Left lung (tissue), 10 donors: Measurements from ENCODE around the gene ARHGEF4. TPM values are rescaled to one million over a fixed set of nuclear protein-coding genes. Genes with fewer than 3 reads are reported as not detected.
A peak's percentile ranks its signal among the peaks of the same experiment; 100 is the strongest.

Experiments used
- ATAC-seq: fragments of 200-7000 bp; cut with Tn5 transposase; one replicate; pipeline ENCODE4 v1.9.1; 2020; ENCODE audit warnings: moderate library complexity
- DNase-seq, 4 donors: peaks; one replicate each; pipeline ENCODE4 v3.0.0-alpha.2; 2013 to 2020
- H3K27ac ChIP-seq, 2 donors: fragments of 200-600 bp; sonication (generic) in 1 of 2; one replicate each; pipeline versions ENCODE4 v1.5.0 to v1.8.0; 2020 to 2021
- H3K27me3 ChIP-seq, 2 donors: fragments of 200-600 bp; sonication (generic) in 1 of 2; one replicate each; pipeline versions ENCODE4 v1.5.0 to v1.8.0; 2020 to 2021
- H3K36me3 ChIP-seq, 2 donors: fragments of 200-600 bp; sonication (generic) in 1 of 2; one replicate each; pipeline versions ENCODE4 v1.5.0 to v1.8.0; 2020 to 2021
- H3K4me1 ChIP-seq, 2 donors: fragments of 200-600 bp; one replicate each; pipeline ENCODE4 v1.8.0; 2021
- H3K4me3 ChIP-seq, 2 donors: fragments of 200-600 bp; sonication (generic) in 1 of 2; one replicate each; pipeline versions ENCODE4 v1.5.0 to v1.8.0; 2020 to 2021; ENCODE audit warnings: mild to moderate bottlenecking in 1 of 2
- H3K9me3 ChIP-seq, 2 donors: fragments of 200-600 bp; sonication (generic) in 1 of 2; one replicate each; pipeline versions ENCODE4 v1.5.0 to v1.8.0; 2020 to 2021
- intact Hi-C, 2 donors: fragments of 100-400 bp; cut with DNase I; formaldehyde crosslinking; loops; one replicate each; pipeline versions ENCODE4 v1.11.2 to v1.14.2; 2022
- polyA plus RNA-seq, 6 donors: library from polyadenylated mRNA; unstranded; fragments of 120-200 nt; gene quantifications; one replicate each; pipeline ENCODE4 v1.2.1, GENCODE V29; 2013; ENCODE audit not compliant: insufficient read length in 6 of 6
- total RNA-seq, 2 donors: library from RNA; stranded (reverse); fragmentation: NEBNext Ultra II Directional; extraction: Animal tissue kit (Norgen Biotek cat#: 25700); gene quantifications; one replicate each; pipeline ENCODE4 v1.2.1, GENCODE V29; 2021
- TF ChIP-seq, protein P1 (sequence below), 2 donors: fragments of 200-600 bp; sonication (generic) in 1 of 2; IDR thresholded peaks; one replicate each; pipeline versions ENCODE4 v1.5.0 to v1.8.0; 2021; ENCODE audit warnings: antibody characterized with exemption in 2 of 2
- donor health status: DM: no; HTN: yes; CAD: no.
- donor health status: DM: no; HTN: no; CAD: no.

The ARHGEF4 gene
- total and polyA plus RNA-seq, 8 donors, result 1.7 to 4.3 (median 2.8) TPM

DNA sequence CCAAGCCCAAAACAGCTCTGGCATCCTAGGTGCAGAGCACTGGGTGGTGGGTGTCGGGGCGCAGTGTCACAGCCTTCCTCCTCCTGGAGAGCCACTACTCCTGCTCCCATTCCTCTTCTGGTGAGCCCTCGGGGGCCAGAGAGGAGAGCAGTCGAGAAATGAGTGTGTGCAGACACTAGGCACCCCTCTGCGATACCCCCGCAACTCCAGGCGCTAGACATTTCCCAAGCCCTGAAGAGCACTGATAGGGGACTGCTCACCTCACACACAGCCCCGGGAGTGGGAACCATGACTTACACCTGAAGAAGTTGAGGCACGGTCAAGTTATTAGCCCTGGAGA, 202.4 kb downstream of the ARHGEF4 start:
- Histone ChIP-seq H3K27me3 (peaks cover 24 to 74% of the 10 kb centered on the region in 2 donors), H3K4me3 (no peak overlapping the region), H3K4me1 (peaks cover 0 to 20% of the 10 kb centered on the region in 2 donors), H3K9me3 (no peaks in the 10 kb centered on the region), H3K27ac (no peak overlapping the region), H3K36me3 (no peaks in the 10 kb centered on the region)
- no peak for ATAC-seq
- DNase-seq, result peak in 1 of 4 donors; percentile 24
- intact Hi-C loops, result no loop called here
- TF ChIP-seq, protein P1, sequence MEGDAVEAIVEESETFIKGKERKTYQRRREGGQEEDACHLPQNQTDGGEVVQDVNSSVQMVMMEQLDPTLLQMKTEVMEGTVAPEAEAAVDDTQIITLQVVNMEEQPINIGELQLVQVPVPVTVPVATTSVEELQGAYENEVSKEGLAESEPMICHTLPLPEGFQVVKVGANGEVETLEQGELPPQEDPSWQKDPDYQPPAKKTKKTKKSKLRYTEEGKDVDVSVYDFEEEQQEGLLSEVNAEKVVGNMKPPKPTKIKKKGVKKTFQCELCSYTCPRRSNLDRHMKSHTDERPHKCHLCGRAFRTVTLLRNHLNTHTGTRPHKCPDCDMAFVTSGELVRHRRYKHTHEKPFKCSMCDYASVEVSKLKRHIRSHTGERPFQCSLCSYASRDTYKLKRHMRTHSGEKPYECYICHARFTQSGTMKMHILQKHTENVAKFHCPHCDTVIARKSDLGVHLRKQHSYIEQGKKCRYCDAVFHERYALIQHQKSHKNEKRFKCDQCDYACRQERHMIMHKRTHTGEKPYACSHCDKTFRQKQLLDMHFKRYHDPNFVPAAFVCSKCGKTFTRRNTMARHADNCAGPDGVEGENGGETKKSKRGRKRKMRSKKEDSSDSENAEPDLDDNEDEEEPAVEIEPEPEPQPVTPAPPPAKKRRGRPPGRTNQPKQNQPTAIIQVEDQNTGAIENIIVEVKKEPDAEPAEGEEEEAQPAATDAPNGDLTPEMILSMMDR (IDR thresholded peaks at IDR 0.05), result no peak

DNA sequence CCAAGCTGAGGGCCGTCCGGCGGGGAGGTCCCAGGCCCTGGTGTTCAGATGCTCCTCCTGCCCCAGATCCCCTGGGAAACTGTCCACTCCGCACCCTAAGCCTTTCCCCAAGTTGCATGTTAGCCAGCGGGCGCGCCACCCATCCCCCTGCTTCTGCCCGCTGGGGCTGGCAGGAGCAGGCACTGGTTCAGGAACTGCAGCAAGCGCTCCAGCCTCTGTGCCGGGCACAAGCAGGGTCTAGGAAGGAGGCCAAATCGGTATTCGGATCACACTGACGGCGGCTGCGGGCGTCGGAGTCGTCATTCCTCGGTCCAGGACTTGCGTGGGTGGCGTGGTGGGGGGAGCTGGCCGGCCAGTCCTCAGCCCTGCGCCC, 202.8 kb downstream of the ARHGEF4 start:
- Histone ChIP-seq H3K9me3 (no peaks in the 10 kb centered on the region), H3K27me3 (peaks cover 20 to 70% of the 10 kb centered on the region in 2 donors), H3K4me3 (no peak overlapping the region), H3K27ac (no peak overlapping the region), H3K4me1 (peaks cover 0 to 20% of the 10 kb centered on the region in 2 donors), H3K36me3 (no peaks in the 10 kb centered on the region)
- TF ChIP-seq, protein P1 (IDR thresholded peaks at IDR 0.05), result no peak
- ATAC-seq (no peak), DNase-seq (peak in 1 of 4 donors; percentile 12)
- intact Hi-C loops, result no loop called here

DNA sequence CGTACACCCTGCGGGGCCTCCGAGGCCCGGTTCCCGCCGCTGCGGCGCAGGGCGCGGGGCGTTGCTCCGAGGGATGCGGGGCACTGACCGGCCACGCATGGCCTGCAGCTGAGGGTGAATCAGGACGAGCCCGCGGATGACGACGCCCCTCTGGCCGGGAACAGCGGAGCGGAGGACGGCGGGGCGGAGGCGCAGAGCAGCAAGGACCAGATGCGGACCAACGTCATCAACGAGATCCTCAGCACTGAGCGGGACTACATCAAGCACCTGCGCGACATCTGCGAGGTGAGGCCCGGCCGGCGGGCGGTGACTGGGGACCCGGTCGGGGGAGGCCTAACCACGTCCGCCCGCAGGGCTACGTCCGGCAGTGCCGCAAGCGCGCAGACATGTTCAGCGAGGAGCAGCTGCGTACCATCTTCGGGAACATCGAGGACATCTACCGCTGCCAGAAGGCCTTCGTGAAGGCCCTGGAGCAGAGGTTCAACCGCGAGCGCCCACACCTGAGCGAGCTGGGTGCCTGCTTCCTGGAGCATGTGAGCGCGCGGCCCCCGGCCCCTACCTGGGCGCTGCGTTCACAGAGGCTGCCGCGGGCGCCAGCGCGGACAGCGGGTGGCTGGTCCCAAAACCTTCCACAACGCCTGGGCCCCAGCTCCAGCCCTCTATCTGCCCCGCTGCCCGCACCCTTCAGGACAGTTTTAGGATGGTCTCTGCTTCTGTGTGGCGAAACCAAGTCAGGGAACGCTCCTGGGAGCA, 203.4 kb downstream of the ARHGEF4 start:
- Histone ChIP-seq H3K4me3 (no peak overlapping the region), H3K9me3 (no peaks in the 10 kb centered on the region), H3K27ac (no peak overlapping the region), H3K27me3 (peaks cover 19 to 65% of the 10 kb centered on the region in 2 donors), H3K4me1 (peaks cover 0 to 19% of the 10 kb centered on the region in 2 donors), H3K36me3 (no peaks in the 10 kb centered on the region)
- intact Hi-C loops, result no loop called here
- TF ChIP-seq, protein P1 (IDR thresholded peaks at IDR 0.05), result no peak
- ATAC-seq (no peak), DNase-seq (peak in 2 of 4 donors; percentile 28 to 81)

DNA sequence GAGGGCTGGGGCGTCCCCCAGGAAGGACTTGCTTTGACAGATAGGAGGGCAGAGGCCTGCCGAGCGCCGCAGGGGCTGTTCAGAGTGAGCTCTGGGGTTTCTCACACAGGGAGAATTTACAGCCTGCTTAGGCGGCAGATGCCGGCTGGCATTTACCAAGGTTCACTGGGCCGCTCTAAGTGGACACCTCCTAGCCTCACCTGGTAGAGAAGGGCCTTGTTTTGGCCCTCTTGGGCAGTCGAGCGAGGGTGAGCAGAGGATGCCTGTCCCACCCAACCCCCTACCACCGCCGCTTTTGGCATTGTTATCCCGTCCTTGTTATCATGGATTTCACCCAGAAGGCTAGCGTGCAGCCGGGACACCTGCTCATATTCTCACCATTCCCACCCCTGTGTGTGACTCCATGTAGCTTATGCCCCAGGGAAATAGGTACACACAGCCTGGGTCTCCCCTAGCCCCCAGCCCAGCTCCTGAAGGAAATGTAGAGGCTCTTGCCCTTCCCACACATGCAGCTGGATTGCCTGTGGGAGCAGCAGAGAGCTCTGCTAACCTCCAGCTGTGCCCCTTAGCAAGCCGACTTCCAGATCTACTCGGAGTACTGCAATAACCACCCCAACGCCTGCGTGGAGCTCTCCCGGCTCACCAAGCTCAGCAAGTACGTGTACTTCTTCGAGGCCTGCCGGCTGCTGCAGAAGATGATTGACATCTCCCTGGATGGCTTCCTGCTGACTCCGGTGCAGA, 204.1 kb downstream of the ARHGEF4 start:
- intact Hi-C loops, result no loop called here
- H3K27me3 ChIP-seq, result peaks cover 14 to 58% of the 10 kb centered on the region in 2 donors
- DNase-seq, result peak in 3 of 4 donors; percentile 26 to 69 (median 28)
- no peak overlapping the region for H3K27ac ChIP-seq
- H3K9me3 ChIP-seq, result no peaks in the 10 kb centered on the region
- no peak for ATAC-seq
- TF ChIP-seq, protein P1 (IDR thresholded peaks at IDR 0.05), result no peak
- H3K36me3 ChIP-seq, result peaks cover 0 to 3% of the 10 kb centered on the region in 2 donors
- H3K4me3 ChIP-seq, result no peak overlapping the region
- peaks cover 0 to 12% of the 10 kb centered on the region in 2 donors for H3K4me1 ChIP-seq
